Measurements from ENCODE around the gene DPEP2. TPM values are rescaled to one million over a fixed set of nuclear protein-coding genes. Genes with fewer than 3 reads are reported as not detected.

The DPEP2 gene
- total RNA-seq, 3 donors from 2014 or later, result 1.3 to 7.7 (median 2.5) TPM

- peak overlapping the region in 1 of 3 donors; percentile 10 for H3K4me3 ChIP-seq
- intact Hi-C loops (cut with DNase I; ENCODE audit: low total_unique reads), result no loop called here
- peak overlapping the region; percentile 23 to 90 for H3K27ac ChIP-seq
- TF ChIP-seq POLR2AphosphoS5 (IDR thresholded peaks at IDR 0.05), result no peak
- no peak for TF ChIP-seq CTCF (IDR thresholded peaks at IDR 0.05)
- TF ChIP-seq POLR2A (IDR thresholded peaks at IDR 0.05), result no peak
- no peaks in the 10 kb centered on the region for H3K36me3 ChIP-seq
- H3K4me1 ChIP-seq, result peaks cover 25 to 35% of the 10 kb centered on the region in 2 donors
- H3K27me3 ChIP-seq, result no peaks in the 10 kb centered on the region
- H3K9me3 ChIP-seq, result no peaks in the 10 kb centered on the region
- no peak for DNase-seq (ENCODE audit: low spot score in 2 of 2)
Measured at GRCh38 chr16:67963662-67964321, 35.5 kb downstream of the DPEP2 start.

- Histone ChIP-seq H3K4me1 (peaks cover 25 to 35% of the 10 kb centered on the region in 2 donors), H3K9me3 (no peaks in the 10 kb centered on the region), H3K27me3 (no peaks in the 10 kb centered on the region), H3K27ac (peak overlapping the region; percentile 23 to 90), H3K36me3 (no peaks in the 10 kb centered on the region), H3K4me3 (no peak overlapping the region)
- intact Hi-C loops (cut with DNase I; ENCODE audit: low total_unique reads), result no loop called here
- TF ChIP-seq POLR2AphosphoS5 (IDR thresholded peaks at IDR 0.05), result no peak
- DNase-seq (ENCODE audit: low spot score in 2 of 2), result no peak
Measured at GRCh38 chr16:67963292-67963661, 36.0 kb downstream of the DPEP2 start.

- no peak for DNase-seq (ENCODE audit: low spot score in 2 of 2)
- Histone ChIP-seq H3K36me3 (no peaks in the 10 kb centered on the region), H3K27me3 (no peaks in the 10 kb centered on the region), H3K27ac (peak overlapping the region; percentile 68 to 90), H3K4me1 (peaks cover 25 to 33% of the 10 kb centered on the region in 2 donors), H3K4me3 (peak overlapping the region in 1 of 3 donors; percentile 41), H3K9me3 (no peaks in the 10 kb centered on the region)
- TF ChIP-seq POLR2AphosphoS5 (IDR thresholded peaks at IDR 0.05), result no peak
- TF ChIP-seq CTCF (IDR thresholded peaks at IDR 0.05), result no peak
- no peak for TF ChIP-seq POLR2A (IDR thresholded peaks at IDR 0.05)
- intact Hi-C loops (cut with DNase I; ENCODE audit: low total_unique reads), result no loop called here
Measured at GRCh38 chr16:67962135-67962534, 37.1 kb downstream of the DPEP2 start.

GRCh38 chr16:67961551-67961957, 37.7 kb downstream of the DPEP2 start:
- Histone ChIP-seq H3K9me3 (no peaks in the 10 kb centered on the region), H3K36me3 (no peaks in the 10 kb centered on the region), H3K27ac (peak overlapping the region; percentile 68 to 90), H3K4me3 (peak overlapping the region in 1 of 3 donors; percentile 6), H3K4me1 (peaks cover 25 to 33% of the 10 kb centered on the region in 2 donors), H3K27me3 (no peaks in the 10 kb centered on the region)
- intact Hi-C loops (cut with DNase I; ENCODE audit: low total_unique reads), result no loop called here
- peak; percentile 96 to 98 for DNase-seq (ENCODE audit: low spot score in 2 of 2)
- TF ChIP-seq CTCF (IDR thresholded peaks at IDR 0.05), result peak in 1 of 3 donors; percentile 32
- TF ChIP-seq POLR2A (IDR thresholded peaks at IDR 0.05), result no peak
- TF ChIP-seq POLR2AphosphoS5 (IDR thresholded peaks at IDR 0.05), result peak; percentile 58 to 91 (median 89)

GRCh38 chr16:67959536-67960329, 39.6 kb downstream of the DPEP2 start:
- Histone ChIP-seq H3K36me3 (no peaks in the 10 kb centered on the region), H3K27me3 (no peaks in the 10 kb centered on the region), H3K27ac (peak overlapping the region; percentile 38 to 90), H3K9me3 (no peaks in the 10 kb centered on the region), H3K4me3 (no peak overlapping the region), H3K4me1 (peaks cover 25 to 26% of the 10 kb centered on the region in 2 donors)
- peak in 1 of 3 donors; percentile 60 for TF ChIP-seq POLR2AphosphoS5 (IDR thresholded peaks at IDR 0.05)
- no peak for TF ChIP-seq CTCF (IDR thresholded peaks at IDR 0.05)
- no peak for DNase-seq (ENCODE audit: low spot score in 2 of 2)
- intact Hi-C loops (cut with DNase I; ENCODE audit: low total_unique reads), result no loop called here

Measured in breast epithelium (tissue), 4 donors.